SHP77 (cell line): ENCODE results near the gene GSG1L.

Source experiments
- DNase-seq, 2 experiments: peaks; one replicate each; lab custom pipeline; 2025; lab: John Stamatoyannopoulos, UW

Gene GSG1L

GRCh38 chr16:27774779-27775178, 288.7 kb downstream of the GSG1L start:
- no peak for DNase-seq

DNA sequence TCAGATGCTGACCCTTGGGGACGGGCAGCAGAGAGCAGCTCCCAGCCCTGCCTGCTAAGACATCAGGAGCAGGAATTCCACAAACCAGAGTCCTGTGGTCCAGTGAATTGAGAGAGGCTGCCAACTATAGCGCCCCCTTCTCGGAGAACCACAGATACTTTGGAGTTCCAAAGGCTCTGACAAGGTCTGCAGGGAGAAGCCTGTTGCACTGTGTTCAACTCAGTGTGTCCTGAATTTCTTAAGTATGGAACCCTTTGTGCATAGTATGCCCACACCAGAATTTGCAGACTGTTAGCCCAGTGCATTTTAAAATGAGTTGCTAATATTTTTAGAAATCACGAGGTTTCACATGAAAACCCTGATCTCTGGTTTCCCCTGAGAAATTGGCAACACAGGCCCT, 290.2 kb downstream of the GSG1L start:
- DNase-seq: no peak

GRCh38 chr16:27772093-27772825, 291.3 kb downstream of the GSG1L start:
- no peak for DNase-seq

DNA sequence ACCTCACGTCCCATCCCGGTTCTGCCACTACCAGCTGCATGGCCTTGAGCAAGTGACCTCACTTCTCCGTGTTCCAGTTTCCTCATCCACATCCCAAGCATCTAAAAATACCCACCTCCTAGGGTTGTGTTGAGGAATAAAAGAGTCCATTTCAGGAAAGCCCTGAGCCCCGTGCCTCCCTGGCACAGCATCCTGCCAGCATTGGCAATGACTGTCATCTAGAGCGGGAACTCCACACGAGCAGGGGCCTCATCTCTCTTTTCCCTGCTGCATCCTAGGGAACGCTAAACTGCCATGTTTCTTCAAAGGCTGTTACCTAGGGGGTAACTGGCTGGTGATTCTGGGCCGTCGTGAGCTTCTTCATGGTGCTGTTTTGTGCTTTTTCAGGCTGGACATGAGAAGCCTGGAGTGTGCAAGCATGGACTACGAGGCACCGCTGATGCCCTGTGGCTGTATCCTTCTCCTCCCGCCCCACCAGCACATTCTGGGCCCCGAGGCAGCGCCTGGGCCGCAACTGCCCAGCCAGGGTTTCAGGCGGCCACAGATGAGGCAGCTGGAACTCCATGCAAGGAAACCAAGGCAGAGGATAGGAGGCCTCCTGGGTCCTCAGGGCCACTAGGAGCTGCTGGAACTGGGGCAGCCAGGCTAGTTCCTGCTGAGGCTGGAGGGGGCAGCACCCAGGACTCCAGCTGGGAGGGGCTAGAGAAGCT, 292.2 kb downstream of the GSG1L start:
- DNase-seq: no peak

DNA sequence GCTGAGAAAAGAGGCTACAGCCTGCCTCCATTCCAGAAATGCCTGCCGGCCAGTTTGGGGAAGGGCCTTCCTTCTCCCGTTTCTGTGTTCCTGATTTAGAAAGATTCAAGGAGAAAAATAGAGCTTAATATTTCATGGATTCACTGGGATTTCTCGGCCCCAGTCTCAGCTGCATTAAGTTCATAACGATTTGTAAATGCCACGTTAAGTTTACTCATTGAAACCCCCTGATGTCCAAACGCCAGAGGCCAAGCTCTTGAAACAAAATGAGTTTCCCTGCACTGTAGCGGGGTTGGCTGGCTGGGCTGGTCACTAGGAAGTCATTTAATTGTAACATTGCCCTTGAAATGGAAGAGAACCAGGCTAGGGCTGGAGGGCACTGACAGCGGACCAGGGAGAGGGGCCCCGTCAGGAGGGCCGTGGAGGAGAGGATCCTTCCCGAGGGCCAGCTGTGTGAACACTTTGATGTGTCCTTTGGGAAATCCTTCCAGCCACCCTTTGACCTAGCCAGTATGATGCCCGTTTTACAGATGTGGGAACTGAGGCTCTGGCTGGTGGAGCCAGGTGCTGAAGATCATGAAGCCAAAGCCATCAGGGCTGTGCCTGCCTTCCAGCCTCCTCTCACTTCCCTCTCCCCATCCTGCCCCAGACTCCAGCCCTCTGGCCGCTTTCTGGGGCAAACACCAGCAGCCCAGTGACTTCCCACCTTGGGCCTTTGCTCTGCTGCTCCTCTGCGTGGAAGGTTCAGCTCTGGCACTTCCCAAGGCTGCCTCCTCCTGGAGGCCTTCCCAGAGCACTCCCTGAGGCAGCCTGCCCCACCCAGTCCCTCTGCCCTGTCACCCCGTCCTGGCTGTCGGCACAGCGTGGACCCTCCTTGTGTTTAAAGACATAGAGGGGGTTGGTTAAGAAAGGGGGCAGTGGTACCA, 293.0 kb downstream of the GSG1L start:
- DNase-seq: no peak

DNA sequence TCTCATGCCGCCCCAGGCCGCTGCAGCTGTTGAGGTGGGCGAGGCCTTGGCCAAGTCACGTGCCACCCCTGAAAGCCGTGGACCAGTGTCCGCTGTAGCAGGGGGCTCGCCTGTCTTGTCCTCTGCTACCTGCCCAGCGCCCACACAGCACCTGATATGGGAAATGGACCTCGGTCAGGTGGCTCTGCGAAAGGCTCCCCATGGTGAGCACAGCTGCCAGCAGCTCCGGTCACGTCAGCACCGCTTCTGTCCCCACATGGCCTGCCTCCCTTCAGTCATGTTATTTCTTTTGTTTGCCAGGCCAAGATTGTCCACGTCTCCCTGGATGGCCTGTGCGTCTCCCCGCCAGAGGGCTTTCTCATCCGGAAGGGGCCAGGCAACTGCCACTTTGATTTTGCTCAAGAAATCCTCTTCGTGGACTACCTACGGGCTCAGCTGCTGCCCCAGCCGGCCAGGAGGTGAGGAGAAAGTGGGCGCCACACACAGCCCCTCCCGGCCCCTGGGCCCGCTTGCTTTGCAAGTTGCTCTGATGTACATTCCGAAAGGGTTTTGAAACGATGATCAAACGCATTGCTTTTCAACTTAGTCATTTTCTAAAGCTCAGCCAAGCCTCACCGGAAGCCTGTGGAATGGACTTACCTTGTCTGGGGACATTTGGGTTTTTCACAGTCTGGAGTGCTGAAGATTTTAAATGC, 293.8 kb downstream of the GSG1L start:
- DNase-seq: no peak

GRCh38 chr16:27768651-27769272, 294.8 kb downstream of the GSG1L start:
- DNase-seq: no peak

DNA sequence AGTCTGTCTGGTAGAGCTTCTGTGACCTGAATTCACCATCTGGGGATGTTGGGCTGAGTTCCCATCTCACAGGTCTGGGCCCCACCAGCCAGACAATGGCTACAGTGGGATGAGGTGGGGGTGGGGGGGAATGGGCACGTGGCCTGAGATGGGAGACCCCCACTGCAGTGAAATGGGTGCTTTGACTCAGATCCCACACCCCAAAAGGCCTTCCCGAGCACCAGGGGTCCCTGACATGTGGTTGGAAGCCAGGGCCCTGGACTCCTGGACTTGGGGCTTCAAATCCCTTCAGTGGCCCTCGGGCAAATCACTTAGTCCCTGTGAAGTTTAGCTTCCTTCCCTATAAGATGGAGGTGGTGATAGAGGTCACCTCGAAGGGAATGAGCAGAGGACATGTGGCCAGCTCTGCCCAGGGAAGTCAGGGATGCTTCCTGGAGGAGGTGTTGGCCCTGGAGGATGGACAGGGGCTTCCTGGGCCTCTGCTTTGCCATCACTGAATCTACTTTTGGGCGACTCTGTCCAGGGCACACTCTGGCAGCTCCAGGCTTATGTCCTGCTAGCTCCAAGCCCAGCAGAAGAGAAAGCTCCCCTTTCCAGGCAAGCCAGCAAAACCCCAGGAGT, 295.4 kb downstream of the GSG1L start:
- DNase-seq: no peak

GRCh38 chr16:27767081-27767480, 296.4 kb downstream of the GSG1L start:
- no peak for DNase-seq

DNA sequence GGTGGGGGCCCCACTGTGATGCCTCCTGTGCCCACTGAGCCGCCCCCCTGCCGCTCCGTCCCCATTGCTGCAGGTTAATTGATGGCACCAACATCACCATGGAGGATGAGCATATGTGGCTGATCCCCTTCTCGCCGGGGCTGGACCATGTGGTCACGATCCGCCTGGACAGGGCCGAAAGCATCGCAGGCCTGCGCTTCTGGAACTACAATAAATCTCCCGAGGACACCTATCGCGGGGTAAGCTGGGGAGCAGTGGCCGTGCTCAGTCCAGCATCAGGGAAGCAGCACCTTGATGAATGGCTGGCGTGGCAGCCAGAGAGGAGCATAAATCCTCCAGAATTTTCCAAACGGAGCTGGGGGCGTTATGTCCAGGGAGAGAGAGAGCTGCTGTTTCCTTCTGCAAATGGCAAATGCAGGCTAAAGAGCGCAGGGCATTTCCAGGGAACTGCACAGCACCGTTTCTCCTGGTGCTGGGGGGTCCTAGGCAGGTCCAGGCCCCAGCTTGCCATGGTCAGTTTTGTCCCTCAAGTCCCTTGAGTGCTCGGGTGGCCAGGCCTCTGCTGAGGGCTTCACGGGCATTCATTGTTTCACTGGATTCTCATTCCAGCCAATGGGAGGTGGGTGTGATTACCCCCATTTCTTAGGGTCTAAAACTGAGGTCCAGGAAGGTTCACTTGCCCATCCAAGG, 297.1 kb downstream of the GSG1L start:
- DNase-seq: no peak

DNA sequence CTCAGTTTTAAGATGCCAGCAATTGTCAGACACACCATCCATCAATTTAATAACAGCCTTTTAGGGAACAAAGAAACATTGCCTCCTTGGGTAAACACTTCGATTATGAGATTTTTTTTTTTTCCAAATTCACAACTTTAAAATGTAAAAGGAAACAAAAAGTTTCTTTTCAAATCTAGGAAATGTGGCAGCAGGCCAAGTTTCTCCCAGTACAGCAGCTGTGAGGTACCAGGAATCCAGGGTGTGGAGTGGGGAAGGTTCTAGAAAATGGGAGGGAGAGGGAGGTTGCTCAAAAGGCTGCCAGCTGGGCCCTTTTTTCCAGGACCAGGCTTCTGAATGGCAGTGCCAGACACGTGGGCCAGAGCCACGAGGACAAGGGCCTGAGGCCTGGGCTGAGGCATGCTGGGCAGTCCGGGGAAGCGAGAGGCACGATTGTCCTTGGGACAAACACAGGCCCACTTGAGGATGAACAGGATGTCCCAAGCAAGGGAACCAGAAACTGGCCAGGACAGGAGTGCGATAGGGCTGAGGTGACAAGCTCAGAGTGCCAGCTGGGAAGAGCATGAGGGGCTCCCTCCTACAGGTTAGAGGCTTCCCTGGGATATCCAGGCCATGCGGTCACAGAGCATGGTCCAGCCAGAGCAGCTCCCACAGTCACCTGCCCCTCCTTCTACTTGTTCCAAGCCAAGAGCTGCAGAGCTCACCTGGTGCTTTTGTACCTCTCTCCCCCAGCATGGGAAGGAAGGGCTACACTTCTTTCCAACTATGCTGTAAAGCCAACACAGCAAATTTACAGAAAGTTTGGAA, 298.4 kb downstream of the GSG1L start:
- DNase-seq: no peak

DNA sequence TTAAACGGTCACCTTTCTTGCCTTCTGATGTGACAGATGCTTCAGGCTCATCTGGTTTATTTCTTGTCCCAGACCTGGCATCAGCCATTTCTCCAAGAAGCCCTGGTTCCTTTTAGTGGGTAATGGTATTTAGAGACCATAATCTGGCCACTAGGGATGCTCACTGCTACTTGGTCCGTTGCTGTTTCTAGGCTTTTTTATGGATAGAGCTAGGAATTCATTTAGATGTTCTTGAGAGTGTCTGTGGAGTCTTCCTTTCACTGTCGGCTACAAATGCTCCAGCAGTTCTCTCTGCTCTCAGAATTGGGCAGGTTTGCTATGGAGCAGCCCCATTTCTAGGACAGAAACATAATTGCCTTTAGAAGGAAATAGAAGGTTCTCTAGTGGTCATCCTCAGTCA, 299.1 kb downstream of the GSG1L start:
- no peak for DNase-seq

- DNase-seq: no peak
These were observed 301.1 kb downstream of the GSG1L start for GRCh38 chr16:27762441-27762840.

DNA sequence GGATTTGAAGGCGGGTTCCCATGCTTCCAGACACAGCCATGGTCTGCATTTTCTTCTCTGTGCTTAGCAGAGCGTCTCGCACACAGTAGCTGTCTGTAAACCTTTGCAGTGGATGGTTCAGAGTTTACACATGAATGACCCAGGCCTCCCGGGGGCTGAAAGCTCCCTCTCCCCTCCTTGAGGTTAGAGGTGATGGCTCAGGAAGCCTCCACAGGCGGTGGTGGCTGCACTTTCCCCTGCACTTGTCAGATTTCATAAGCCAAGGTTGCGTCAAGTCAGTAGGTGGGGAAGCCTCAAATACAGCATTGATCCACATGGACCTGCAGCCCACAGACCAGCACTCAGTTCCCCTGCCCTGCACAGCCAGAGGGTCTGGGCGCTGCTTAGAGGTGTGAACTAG, 301.7 kb downstream of the GSG1L start:
- DNase-seq: no peak

- DNase-seq: no peak
These were observed 302.7 kb downstream of the GSG1L start for GRCh38 chr16:27760789-27761176.

GRCh38 chr16:27759967-27760788, 303.3 kb downstream of the GSG1L start:
- no peak for DNase-seq

DNA sequence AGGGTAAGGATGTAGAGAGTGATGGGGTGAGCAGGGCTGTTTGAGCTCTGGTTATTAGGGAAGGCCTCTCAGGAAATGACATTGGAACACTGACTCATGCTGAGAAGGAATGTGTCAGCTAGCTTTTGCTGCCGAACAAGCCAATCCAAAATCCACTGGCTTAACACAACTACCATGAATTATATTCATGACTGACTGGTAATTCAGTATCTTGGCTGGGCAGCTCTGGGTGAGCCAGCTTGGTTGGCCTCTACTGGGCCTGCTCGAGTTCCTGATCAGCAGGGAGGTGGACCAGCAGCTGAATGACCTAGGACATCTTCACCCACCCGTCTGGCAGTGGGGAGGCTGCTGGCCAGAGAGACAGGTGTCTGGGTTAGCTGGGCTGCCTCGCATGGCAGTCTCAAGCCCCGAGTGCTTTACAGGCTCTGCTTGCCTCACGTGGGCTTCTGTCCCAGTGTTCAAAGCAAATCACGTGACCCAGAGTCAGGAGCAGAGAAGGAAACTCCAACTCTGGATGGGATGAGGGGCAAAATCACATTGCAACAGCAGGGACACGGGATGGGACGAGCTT, 304.1 kb downstream of the GSG1L start:
- no peak for DNase-seq

GRCh38 chr16:27758544-27758943, 305.0 kb downstream of the GSG1L start:
- DNase-seq: no peak
